Upper lobe of left lung (tissue), 4 donors: ENCODE data around the gene ACTRT2.

ENCODE experiments used
- EP300 ChIP-seq, 4 donors: sonication (generic); formaldehyde crosslinking; IDR thresholded peaks; one replicate each; pipeline ENCODE4 v1.5.1; 2017; ENCODE audit warnings: antibody characterized with exemption in 4 of 4, control low read depth in 2 of 4
- POLR2A ChIP-seq, 4 donors: fragments of 450-650 bp; IDR thresholded peaks; one replicate each; pipeline ENCODE4 v1.5.1; 2016 to 2017; ENCODE audit warnings: antibody characterized with exemption in 4 of 4, mild to moderate bottlenecking in 2 of 4
- POLR2AphosphoS5 ChIP-seq, 2 donors: sonication (generic); formaldehyde crosslinking; IDR thresholded peaks; one replicate each; pipeline ENCODE4 v1.5.1; 2017; ENCODE audit warnings: antibody characterized with exemption in 2 of 2
- TF ChIP-seq, protein P1 (sequence below), 6 experiments: fragments of 450-650 bp in 4 of 6; fragments of 200-600 bp in 2 of 6; sonication (generic) in 2 of 6; IDR thresholded peaks; one replicate each; pipeline ENCODE4 v1.5.1; 2016 to 2019; ENCODE audit warnings: antibody characterized with exemption in 6 of 6

DNA sequence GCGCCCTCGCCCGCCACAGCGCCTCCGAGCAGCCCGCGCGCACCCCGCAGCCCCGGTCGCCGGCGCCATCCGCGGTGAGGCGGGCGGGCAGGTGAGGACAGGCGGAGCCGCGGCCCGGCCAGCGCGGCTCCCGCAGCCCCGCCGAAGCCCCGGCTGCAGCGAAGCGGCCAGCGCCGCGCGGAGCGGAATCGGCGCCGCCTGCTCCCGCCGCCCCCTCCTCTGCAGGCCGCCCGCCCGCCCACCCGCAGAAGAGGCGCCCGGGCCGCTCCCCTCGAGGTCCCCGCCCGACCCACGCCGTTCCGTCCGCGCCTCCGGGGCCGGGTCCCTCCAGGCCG lies 49.0 kb downstream of the ACTRT2 start:
- TF ChIP-seq, protein P1, sequence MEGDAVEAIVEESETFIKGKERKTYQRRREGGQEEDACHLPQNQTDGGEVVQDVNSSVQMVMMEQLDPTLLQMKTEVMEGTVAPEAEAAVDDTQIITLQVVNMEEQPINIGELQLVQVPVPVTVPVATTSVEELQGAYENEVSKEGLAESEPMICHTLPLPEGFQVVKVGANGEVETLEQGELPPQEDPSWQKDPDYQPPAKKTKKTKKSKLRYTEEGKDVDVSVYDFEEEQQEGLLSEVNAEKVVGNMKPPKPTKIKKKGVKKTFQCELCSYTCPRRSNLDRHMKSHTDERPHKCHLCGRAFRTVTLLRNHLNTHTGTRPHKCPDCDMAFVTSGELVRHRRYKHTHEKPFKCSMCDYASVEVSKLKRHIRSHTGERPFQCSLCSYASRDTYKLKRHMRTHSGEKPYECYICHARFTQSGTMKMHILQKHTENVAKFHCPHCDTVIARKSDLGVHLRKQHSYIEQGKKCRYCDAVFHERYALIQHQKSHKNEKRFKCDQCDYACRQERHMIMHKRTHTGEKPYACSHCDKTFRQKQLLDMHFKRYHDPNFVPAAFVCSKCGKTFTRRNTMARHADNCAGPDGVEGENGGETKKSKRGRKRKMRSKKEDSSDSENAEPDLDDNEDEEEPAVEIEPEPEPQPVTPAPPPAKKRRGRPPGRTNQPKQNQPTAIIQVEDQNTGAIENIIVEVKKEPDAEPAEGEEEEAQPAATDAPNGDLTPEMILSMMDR (IDR thresholded peaks at IDR 0.05) = no peak
- TF ChIP-seq POLR2A (IDR thresholded peaks at IDR 0.05) (no peak), EP300 (IDR thresholded peaks at IDR 0.05) (no peak), POLR2AphosphoS5 (IDR thresholded peaks at IDR 0.05) (no peak)
